Memory B cell (primary cell): ENCODE results near the gene OR2A42.
"Not testable (repeated sequence)": the region's sequence is repeated elsewhere in the genome, so short reads cannot be mapped to it uniquely, and the experiment has no call there.

Source experiments
- ATAC-seq: fragments of 150-1000 bp; cut with Tn5 transposase; 2 replicates; pipeline ENCODE4 v1.10.0; 2021; ENCODE audit warnings: low read depth, mild to moderate bottlenecking, moderate library complexity
- DNase-seq, 2 donors: peaks; one replicate each; pipeline ENCODE4 v3.0.0; 2022; ENCODE audit warnings: low spot score in 2 of 2
- H3K27ac Mint-ChIP-seq: one replicate; pipeline ENCODE4 v1.8.0; 2022; ENCODE audit warnings: mild to moderate bottlenecking, moderate library complexity, mixed read lengths
- H3K27me3 Mint-ChIP-seq: one replicate; pipeline ENCODE4 v1.8.0; 2022; ENCODE audit warnings: mixed read lengths
- H3K36me3 Mint-ChIP-seq: one replicate; pipeline ENCODE4 v1.8.0; 2022; ENCODE audit warnings: mild to moderate bottlenecking, mixed read lengths
- H3K4me1 Mint-ChIP-seq: one replicate; pipeline ENCODE4 v1.8.0; 2022; ENCODE audit warnings: mixed read lengths
- H3K4me3 Mint-ChIP-seq: one replicate; pipeline ENCODE4 v1.8.0; 2022; ENCODE audit warnings: mild to moderate bottlenecking, moderate library complexity, mixed read lengths
- H3K9me3 Mint-ChIP-seq: one replicate; pipeline ENCODE4 v1.8.0; 2022; ENCODE audit warnings: mixed read lengths

OR2A42 gene

DNA sequence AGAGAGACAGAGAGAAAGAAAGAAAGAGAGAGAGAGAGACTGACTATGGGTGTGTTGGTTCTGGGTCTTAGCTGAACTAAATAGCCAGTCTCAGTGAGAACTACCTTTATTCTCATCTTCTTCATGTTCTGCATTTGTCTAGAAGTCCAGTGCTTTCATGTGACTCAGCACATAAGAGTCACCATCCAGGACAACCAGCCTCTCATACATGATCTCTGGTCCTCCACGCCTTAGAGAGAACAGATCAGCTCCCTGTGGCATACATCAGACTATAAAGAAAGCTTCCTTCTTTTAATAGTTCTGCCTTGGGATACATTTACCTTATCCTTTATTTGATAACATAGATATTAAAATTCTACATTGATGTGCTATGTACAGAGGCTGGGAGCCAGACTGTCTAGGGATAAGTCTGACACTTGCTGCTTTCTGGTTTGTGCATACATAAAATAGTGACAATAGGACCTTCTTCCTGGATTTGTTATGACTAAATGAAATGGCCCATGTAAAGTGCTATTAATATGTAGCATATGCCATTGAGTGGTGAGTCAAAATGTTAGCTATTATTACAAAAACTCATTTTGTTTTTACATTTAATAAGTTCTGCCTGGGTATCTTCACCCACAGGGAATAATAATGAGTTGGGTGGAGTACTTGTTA is 8.4 kb upstream of the OR2A42 start:
- not testable (repeated sequence) for H3K27ac Mint-ChIP-seq, H3K4me3 Mint-ChIP-seq, DNase-seq, H3K36me3 Mint-ChIP-seq, H3K27me3 Mint-ChIP-seq, H3K9me3 Mint-ChIP-seq, H3K4me1 Mint-ChIP-seq, ATAC-seq

DNA sequence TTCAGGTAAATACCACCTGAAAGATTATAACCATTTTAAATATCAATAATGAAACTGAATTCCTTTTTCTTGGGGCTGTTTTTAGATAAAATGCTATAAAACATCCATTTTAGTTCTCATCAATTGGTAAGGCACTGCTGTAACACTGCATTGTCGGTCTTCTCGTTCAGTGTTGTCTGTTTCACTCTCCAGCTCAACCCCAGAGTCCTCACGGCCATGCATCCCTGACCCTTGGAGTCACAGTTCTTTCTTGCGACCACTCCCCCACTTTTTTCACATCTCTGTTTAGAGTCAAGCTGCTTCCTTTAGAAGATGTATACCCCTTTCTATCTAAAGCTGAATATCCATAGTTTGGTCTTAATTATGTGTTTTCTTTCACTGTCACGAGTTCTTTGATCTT is 7.6 kb upstream of the OR2A42 start:
- not testable (repeated sequence) for H3K4me1 Mint-ChIP-seq, ATAC-seq, H3K27me3 Mint-ChIP-seq, H3K9me3 Mint-ChIP-seq, H3K27ac Mint-ChIP-seq, H3K4me3 Mint-ChIP-seq, H3K36me3 Mint-ChIP-seq, DNase-seq

DNA sequence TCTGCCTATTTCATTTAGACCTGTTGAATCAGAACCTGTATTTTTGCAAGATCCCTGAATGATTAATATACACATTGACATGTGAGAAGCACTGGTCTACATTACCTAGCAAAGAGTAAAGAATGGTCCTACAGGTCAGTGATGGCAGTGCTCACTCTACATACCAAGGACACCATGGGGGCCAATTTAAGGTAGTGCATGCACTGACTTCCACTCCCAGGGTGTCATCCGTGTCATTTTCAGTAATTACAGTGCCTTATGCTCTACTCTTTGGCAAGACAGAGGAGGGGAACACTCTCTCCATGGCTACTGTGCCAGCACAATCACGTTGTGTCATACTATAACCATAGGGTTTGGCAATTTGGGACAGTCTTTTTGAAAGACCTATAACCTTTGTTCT is 6.0 kb upstream of the OR2A42 start:
- H3K36me3 Mint-ChIP-seq, H3K27ac Mint-ChIP-seq, ATAC-seq, H3K4me1 Mint-ChIP-seq, DNase-seq, H3K27me3 Mint-ChIP-seq, H3K4me3 Mint-ChIP-seq, H3K9me3 Mint-ChIP-seq: not testable (repeated sequence)

DNA sequence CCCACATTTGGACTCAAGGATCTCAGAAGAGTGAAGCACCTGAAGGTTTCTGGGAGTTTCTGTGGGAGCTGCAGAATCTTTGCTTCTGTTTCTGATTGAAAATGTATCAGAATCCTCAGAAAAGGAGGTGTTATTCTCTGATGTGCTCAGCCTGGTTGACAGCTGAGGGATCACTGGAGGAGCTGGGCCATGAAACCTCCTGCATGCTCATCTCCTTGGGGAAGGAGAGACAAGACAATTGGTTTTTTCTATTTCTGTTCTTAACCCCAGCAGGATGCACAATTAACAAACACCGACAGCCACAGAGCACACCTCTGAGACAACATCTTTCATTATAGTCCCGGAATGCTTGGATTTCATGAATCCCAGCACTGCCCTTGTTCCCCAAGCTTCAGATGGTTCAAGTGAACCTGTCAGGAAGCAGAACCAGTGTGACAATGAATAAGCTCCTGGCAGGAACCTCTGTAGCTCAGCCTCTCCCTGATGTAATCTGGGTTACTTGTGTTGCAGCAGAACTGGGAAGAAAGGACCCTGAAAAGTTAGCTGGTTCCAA is 799 bp downstream of the OR2A42 start:
- H3K4me3 Mint-ChIP-seq, ATAC-seq, H3K27me3 Mint-ChIP-seq, H3K4me1 Mint-ChIP-seq, H3K27ac Mint-ChIP-seq, DNase-seq, H3K36me3 Mint-ChIP-seq, H3K9me3 Mint-ChIP-seq: not testable (repeated sequence)

DNA sequence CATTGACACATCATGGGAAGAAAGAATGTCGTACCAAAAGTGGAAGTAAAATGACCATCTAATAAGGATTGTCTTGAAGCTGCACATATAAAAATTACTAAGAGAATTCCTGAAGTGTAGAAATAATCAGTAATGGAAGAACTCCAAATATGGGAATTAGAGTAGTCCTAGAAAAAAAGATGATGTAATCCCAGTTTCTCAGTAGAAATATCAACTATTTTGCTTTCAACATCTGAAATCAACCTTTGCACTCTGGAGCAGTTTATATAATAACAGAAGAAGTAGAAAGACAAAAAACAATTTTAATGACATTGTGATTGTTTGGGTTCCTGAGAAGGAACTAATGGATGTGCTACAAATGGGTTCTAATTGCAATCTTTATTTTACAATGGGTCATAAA is 6.4 kb downstream of the OR2A42 start:
- ATAC-seq, H3K4me1 Mint-ChIP-seq, H3K27ac Mint-ChIP-seq, DNase-seq, H3K4me3 Mint-ChIP-seq, H3K36me3 Mint-ChIP-seq, H3K9me3 Mint-ChIP-seq, H3K27me3 Mint-ChIP-seq: not testable (repeated sequence)

DNA sequence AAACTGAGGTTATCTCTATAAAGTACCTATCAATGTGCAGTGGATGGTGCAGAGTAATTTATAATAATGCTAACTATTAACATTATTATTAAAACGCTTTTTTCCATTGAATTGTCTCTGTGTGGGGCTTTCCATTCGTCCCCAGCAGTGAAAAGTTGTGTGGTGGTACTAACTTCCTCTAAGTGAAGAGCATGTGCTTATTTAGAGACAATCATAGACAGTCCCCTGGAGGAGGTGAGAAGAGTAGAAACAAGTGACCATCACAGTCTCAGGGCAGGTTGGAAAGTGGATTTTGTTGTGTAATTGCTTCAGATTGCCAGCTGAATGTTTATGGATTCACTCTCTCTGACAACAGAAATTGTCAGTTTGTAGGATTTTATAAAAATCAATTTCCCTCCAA is 8.4 kb downstream of the OR2A42 start:
- H3K27me3 Mint-ChIP-seq, ATAC-seq, H3K4me3 Mint-ChIP-seq, H3K27ac Mint-ChIP-seq, H3K4me1 Mint-ChIP-seq, H3K36me3 Mint-ChIP-seq, H3K9me3 Mint-ChIP-seq, DNase-seq: not testable (repeated sequence)

DNA sequence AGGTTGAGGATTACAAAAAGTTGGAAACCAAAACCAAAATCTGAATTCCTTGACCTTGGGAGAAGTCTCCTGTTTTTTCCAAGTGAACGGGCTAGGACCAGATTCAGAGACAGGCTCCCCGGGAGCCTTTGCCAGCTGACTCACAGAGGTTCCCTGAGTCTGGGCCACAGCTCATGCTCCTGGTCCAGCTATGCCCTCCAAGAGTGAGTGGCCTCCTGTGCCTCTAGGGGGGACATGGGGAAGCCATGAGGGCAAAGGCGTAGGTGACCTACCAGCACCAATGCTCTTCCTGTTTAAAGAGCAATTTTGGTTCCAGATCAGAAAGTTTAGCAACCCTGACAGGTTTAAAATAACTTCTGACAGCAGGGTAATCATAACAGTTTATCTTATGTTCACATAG is 10.6 kb downstream of the OR2A42 start:
- not testable (repeated sequence) for H3K27ac Mint-ChIP-seq, H3K4me1 Mint-ChIP-seq, DNase-seq, H3K9me3 Mint-ChIP-seq, H3K36me3 Mint-ChIP-seq, ATAC-seq, H3K4me3 Mint-ChIP-seq, H3K27me3 Mint-ChIP-seq

DNA sequence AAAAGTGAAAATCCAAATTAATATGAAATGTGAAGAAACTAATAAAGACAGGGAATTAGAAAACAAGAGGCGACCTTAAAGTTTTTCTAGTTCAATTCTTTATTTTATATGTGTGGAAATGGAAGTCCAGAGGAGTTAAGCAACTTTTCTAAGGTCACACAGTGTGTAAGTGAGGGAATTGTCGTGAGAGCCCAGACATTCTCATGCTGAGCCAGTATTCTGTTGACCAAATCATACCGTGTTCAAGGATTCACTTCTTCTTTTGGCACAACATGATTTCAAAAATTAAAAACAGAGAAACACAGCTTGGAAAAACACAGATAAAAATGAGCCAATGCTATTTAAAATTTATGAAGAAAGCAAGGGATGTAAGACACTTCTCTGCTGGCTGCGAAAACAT is 12.5 kb downstream of the OR2A42 start:
- DNase-seq, H3K27me3 Mint-ChIP-seq, H3K4me1 Mint-ChIP-seq, H3K9me3 Mint-ChIP-seq, ATAC-seq, H3K27ac Mint-ChIP-seq, H3K4me3 Mint-ChIP-seq, H3K36me3 Mint-ChIP-seq: not testable (repeated sequence)

DNA sequence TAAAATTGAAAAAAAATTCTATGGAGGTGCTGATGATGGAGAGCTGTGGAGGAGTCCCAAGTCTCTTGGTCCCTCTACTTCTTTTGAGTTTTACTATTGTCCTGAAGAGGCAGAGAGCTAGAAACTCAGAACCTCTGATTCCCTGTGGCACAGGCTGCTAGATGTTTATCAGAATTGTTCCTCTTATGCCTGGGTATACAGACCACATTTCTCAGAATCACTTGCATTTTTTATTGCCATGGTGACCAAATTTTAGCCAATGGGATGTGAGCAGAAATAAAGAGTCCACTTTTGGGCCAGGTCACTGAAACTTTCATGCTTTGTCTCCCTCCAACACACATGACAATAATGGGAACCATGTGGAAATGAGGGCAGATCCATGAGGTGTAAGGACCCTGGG is 15.7 kb downstream of the OR2A42 start:
- not testable (repeated sequence) for H3K9me3 Mint-ChIP-seq, H3K4me3 Mint-ChIP-seq, ATAC-seq, H3K27me3 Mint-ChIP-seq, H3K4me1 Mint-ChIP-seq, H3K36me3 Mint-ChIP-seq, DNase-seq, H3K27ac Mint-ChIP-seq

DNA sequence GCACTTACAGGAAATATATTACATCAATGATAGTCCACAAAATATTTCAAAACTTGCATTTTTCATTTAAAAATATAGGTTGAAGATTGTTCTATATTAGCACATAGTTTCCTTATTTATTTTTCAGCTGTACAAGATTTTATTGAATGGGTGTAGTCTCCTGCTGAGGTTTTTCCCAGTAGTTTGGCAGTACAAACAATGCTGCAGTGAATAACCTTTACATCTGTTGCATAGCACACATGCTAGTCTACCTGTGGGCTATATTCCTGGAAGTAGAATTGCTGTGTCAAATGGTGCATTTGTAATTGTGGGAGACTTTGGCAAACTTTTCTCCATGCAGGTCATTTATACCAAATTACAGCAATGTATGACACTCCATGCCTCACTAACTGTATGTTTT is 18.9 kb downstream of the OR2A42 start:
- DNase-seq, H3K36me3 Mint-ChIP-seq, H3K4me3 Mint-ChIP-seq, ATAC-seq, H3K9me3 Mint-ChIP-seq, H3K27me3 Mint-ChIP-seq, H3K27ac Mint-ChIP-seq, H3K4me1 Mint-ChIP-seq: not testable (repeated sequence)

DNA sequence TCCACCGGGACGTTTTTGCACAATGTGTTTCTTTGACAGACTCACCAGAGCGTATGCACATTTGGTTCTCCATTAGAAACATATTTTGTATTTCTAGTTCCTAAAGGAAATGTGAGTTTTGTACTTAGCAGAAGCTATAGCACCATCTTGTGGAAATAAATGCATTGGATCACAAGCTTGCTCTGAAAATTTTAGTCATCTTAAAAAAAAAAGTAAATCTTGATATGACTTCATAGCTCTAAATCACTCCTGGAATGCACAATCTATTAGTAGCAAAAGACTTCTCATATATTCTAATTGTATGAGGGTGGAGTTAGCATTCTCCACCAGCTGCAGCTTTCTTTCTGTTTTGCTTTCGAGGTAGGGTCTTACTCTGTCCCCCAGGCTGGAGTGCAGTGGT is 20.3 kb downstream of the OR2A42 start:
- H3K9me3 Mint-ChIP-seq, DNase-seq, H3K27me3 Mint-ChIP-seq, H3K36me3 Mint-ChIP-seq, H3K27ac Mint-ChIP-seq, H3K4me3 Mint-ChIP-seq, H3K4me1 Mint-ChIP-seq: not testable (repeated sequence)
- peak; percentile 60 for ATAC-seq

DNA sequence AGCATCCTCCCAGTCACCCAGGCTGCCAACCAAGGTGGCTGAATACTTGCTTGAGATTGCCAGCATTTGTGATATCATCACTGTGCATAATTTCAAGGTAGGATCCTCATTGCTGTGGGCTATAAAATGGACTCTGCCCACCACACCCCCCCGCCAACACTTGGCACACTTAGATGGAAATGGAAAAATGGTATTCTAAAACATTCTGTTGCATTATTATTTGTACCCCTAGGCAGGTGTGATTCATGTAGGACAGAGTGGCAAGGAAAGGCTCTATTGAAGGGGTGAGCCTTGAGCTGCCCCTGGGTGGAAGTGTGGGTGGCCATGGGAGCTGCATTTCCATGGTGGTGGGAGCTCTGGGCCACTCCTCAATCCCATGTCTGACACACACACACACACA is 20.8 kb downstream of the OR2A42 start:
- H3K27ac Mint-ChIP-seq, ATAC-seq, DNase-seq, H3K27me3 Mint-ChIP-seq, H3K4me3 Mint-ChIP-seq, H3K9me3 Mint-ChIP-seq, H3K4me1 Mint-ChIP-seq, H3K36me3 Mint-ChIP-seq: not testable (repeated sequence)

DNA sequence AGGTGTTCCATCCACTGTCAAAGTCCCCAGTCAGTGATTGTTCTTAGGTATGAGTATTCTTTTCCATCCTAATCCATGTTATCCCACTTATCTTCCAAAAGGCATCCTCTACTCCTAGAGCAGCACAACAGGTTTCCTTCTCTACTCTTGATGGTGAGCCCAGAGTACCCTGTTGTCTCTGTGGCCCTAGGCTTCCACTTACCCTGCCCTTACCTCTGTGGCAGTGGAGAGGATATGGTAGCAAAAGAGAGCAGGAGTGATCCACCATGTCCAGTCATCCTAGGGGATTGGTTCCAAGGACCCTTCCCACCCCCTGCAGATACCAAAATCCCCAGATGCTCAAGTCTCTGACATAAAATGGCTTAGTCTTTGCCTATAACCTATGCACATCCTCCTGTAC is 22.2 kb downstream of the OR2A42 start:
- not testable (repeated sequence) for DNase-seq, H3K27ac Mint-ChIP-seq, H3K4me1 Mint-ChIP-seq, ATAC-seq, H3K4me3 Mint-ChIP-seq, H3K36me3 Mint-ChIP-seq, H3K9me3 Mint-ChIP-seq, H3K27me3 Mint-ChIP-seq

DNA sequence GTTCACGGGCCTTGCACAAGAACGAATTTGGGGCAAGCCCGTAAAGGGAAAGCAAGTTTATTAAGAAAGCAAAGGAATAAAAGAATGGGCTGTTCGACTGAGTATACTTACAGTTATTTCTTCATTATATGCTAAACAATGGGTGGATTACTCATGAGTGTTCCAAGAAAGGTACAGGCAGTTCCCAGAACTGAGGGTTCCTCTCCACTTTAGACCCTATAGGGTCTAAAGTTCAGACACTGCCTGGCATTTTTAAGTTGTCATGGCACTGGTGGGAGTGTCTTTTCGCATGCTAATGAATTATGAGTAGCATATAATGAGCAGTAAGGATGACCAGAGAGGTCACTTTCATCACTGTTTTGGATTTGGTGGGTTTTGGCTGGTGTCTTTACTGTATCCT is 34.1 kb downstream of the OR2A42 start:
- not testable (repeated sequence) for H3K36me3 Mint-ChIP-seq, H3K4me1 Mint-ChIP-seq, DNase-seq, H3K27me3 Mint-ChIP-seq, H3K9me3 Mint-ChIP-seq, H3K27ac Mint-ChIP-seq, H3K4me3 Mint-ChIP-seq, ATAC-seq

DNA sequence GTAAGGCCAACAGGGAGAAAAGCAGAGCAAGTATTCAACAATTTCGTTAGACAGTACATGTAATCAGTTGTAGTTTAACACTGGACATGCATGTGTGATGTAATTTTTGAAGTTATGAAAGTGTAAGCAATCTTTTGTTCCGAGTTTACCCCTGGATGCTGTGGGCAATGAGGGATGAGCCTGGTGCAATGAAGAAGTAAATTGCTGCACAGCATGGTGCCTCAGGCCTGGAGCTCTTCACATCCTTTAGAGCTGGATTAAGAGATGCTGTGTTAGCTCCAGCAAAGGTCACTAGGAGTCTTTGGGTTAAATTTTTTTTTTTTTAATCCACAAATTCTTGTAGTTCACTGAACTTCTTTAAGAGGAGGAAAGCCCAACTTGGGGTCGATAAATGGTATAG is 36.3 kb downstream of the OR2A42 start:
- H3K27me3 Mint-ChIP-seq, H3K4me3 Mint-ChIP-seq, H3K4me1 Mint-ChIP-seq, ATAC-seq, H3K27ac Mint-ChIP-seq, H3K9me3 Mint-ChIP-seq, H3K36me3 Mint-ChIP-seq, DNase-seq: not testable (repeated sequence)
